Left hindlimb (tissue), 1 donor: ENCODE results near the gene SURF6.
"Not testable (repeated sequence)": the region's sequence is repeated elsewhere in the genome, so short reads cannot be mapped to it uniquely, and the experiment has no call there.

Experiments
- DNase-seq: peaks from one replicate; pipeline ENCODE4 v3.0.0-alpha.2; 2018

SURF6 gene

DNA sequence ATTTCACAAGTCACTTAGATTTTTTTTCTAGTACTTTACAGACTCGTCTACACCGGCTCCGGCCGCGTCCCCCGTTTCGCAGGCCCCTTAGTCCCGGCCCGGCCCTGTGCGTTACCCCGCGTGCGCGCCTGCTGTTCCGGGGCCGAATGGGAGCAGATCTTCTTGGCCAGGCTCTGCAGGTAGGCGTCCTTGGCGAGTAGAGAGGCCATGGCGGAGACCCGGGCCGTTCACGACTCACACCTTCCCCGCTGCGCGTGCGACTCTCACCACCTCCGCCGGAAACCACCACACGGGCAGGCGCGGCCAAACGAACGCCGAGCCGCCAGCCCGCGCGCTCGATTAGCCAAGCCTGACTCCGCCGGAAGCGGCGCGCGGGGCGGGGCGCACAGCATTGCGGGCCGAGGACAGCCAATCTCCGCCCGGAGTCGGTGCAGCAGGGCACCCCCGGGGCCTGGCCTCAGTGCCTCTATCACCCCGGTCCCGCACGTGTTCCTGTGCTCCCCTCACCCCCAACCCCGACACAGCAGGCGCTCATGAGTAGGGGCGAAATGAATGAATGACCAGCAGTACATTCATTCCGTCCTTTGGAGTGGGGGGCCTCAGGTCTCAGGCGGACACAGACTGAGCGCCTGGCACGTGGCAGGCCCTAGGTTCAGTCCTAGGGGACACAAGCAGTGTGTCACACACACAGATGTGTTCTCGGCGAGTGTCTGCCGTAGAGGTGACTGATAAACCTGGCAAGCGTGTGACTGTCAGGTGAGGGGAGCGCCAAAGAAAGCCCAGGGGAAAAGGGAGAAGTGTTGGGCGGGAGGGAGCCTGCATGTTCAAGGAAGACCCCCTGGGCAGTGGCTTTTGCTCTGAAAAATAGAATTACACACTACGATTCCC lies at the start of gene SURF6:
Gene SURF6 (minus strand): TSS at position 265 of the 888 bp plus-strand sequence. CDS start 56 bp downstream, at position 209.
- DNase-seq: peak; percentile 91

DNA sequence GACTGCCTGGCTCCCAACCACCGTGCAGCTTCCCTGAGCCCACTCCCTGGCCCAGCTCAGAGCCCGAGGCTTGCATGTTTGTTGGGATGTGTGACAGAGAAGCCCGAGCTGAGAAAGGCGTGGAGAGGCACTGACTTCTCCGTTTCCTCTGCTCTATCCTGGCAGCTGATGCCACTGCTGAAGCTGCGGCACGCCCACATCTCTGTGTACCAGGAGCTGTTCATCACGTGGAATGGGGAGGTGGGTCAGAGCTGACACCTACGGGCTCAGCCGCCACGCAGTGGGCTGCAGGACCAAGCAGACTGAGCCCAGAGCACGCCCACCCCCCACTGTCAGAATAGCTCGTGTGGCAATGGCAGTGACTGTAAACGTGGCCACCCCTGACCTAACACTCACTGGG lies 49.5 kb upstream of the SURF6 start:
- DNase-seq: no peak

DNA sequence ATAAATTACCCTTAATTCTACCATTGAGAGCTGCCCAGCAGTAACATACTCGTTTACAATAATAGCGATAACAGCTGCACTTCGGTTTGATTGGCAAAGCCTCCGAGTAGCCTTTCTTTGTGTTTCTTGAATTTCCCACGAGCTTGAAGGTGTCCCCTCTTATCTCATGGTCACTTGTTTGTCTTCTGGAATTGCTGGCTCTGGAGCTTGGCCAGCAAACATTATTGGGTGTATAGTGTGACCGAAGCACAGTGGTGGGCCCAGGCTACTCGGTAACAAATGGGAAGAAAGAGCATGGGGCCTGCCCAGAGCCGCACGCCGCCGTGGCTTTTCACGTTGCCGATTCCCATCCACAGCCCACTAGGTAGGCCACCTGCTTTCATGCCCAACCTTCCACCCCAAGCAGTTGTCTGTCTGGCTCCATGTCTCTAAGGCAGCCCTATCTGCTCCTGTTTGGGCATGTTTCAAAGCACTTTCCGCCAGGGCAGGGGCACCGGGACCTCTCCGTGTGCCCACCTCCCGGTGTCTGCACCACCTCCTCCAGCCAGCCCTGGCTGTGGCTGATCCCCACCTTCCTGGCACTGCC lies 48.8 kb upstream of the SURF6 start:
- DNase-seq: no peak

DNA sequence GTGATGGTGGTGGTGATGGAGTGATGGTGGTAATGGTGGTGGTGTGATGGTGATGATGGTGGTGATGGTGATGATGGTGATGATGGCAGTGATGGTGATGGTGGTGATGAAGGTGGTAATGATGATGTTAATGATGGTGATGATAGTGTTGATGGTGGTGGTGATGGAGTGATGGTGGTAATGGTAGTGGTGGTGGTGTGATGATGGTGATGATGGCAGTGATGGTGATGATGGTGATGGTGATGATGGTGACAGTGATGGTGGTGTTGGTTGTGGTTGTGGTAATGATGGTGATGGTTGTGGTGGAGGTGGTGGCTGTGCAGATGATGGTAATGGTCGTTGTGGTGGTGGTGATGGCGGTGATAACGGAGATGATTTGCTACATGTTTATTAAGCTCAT lies 47.5 kb upstream of the SURF6 start:
- DNase-seq: no peak

DNA sequence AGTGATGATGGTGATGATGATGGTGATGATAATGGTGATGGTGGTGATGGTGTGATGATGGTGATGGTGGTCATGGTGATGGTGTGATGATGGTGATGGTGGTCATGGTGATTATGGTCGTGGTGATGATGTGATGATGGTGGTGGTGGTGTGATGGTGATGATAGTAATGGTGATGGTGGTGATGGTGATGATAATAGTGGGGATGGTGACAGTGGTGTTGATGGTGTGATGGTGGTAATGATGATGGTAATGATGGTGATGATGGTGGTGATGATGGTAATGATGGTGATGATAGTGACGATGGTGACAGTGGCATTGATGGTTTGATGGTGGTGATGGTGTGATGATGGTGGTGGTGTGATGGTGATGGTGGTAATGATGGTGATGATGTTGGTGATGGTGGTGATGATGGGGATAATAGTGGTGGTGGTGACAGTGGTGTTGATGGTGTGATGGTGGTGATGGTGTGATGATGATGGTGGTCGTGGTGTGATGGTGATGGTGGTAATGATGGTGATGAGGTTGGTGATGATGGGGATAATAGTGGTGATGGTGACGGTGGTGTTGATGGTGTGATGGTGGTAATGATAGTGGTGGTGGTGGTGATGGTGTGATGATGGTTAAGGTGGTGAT lies 46.6 kb upstream of the SURF6 start:
- DNase-seq: no peak

DNA sequence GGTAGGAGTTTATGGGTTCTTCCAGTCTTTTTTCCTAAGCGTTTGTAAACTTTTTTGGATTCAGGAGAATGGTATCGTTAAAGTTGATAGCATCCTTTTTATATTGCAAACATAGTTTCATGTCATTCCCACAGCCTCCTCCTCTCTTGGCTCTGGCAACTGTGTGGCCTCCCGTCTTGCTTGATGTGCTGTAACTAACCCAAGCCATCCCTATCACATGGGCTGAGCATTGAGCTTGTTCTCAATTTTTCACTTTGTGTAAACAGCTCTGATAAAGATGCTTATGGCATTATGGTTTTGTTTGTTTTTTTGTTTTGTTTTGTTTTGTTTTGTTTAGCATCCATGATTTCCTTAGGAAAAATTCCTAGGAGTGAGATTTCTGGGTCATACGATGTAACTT lies 44.7 kb upstream of the SURF6 start:
- no peak for DNase-seq

DNA sequence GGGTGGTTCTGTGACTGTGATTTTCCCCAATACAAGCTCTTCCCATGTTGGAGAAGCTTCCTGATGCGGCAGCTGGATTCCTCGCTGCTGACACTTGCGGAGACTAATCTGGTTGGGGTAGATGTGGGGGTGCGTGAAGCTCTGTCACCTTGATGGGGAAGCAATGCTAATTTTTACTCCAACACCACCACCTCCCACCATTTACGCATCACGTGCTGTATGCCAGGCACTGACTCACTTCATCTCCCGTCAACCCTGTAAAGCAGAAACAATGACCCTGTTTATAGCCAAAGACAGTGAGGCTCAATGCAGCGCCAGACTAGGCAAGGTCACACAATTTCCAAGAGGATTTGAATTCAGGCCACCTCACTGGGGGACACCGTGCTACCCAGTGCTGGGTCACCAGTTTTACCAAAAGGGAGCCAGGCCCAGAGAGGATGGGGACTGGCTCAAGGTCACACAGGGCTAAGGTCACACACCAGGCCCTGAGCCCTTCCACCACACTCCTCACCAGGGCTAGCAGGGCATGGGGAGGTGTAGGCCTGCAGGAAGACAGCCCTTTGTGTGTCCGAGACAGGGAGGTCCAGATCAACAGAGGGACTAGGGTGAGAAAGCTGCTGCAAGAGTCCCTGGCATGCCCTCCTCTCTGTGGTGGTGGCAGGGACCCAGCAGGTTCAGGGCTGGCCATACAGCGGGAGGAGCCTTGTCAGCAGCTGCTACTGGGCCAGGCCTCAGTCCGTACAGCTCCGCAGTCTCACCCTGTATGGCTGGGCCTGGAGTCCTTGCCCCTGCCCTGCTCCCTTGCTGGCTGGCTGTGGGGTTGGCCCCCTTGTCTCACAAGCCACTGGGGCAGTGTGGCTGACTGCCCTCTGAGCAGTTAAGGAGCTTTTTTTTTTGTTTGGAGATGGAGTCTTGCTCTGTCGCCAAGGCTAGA lies 43.4 kb upstream of the SURF6 start:
- DNase-seq: no peak

DNA sequence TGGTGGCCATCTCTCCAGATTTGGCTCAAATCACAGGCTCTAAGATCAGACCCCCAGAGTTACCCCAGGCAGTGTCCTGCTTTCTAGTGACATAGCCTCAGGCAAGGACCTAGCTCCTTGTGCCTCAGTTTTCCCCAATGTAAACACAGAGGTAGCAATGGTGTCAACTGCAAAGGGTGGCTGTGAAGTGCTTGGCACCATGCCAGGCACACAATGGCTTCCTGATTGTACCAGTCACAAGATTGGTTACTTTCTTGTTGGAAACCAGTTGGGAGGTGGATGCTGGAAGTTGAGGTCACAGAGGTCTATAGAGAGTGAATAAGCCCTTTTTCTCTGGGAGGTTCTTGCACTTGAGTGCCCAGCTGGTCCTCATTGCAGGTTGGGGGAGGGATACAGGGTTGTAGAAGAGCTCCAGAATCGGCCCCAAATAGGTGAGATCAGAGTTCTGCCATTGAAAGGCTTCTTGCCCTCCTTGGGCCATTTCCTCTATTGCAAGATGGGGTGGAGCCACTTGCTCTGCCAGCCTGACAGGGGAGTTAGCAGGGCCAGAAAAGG lies 42.5 kb upstream of the SURF6 start:
- no peak for DNase-seq

DNA sequence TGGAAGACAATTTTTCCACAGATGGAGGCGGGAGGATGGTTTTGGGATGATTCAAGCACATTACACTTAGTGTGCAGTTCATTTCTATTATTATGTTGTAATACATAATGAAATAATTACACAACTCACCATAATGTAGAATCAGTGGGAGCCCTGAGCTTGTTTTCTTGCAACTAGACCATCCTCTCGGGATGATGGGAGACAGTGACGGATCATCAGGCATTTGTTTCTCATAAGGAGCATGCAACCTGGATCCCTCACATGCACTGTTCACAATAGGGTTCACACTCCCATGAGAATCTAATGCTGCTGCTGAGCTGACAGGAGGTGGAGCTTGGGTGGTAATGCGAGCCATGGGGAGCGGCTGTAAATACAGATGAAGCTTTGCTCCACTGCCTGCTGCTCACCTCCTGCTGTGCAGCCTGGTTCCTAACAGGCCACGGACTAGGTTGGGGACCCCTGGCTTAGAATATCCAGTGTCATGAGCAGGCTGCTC lies 41.8 kb upstream of the SURF6 start:
- DNase-seq: no peak

DNA sequence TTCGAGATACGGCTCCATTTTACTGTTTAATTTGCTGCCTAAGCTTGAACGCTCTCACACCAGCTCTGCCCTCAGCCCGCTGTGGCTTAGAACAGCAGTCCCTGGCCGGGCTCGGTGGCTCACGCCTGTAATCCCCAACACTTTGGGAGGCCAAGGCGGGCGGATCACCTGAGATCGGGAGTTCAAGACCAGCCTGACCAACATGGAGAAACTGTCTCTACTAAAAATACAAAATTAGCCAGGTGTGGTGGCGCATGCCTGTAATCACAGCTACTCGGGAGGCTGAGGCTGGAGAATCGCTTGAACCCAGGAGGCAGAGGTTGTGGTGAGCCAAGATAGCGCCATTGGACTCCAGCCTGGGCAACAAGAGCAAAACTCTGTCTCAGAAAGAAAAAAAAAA lies 41.3 kb upstream of the SURF6 start:
- DNase-seq: not testable (repeated sequence)

DNA sequence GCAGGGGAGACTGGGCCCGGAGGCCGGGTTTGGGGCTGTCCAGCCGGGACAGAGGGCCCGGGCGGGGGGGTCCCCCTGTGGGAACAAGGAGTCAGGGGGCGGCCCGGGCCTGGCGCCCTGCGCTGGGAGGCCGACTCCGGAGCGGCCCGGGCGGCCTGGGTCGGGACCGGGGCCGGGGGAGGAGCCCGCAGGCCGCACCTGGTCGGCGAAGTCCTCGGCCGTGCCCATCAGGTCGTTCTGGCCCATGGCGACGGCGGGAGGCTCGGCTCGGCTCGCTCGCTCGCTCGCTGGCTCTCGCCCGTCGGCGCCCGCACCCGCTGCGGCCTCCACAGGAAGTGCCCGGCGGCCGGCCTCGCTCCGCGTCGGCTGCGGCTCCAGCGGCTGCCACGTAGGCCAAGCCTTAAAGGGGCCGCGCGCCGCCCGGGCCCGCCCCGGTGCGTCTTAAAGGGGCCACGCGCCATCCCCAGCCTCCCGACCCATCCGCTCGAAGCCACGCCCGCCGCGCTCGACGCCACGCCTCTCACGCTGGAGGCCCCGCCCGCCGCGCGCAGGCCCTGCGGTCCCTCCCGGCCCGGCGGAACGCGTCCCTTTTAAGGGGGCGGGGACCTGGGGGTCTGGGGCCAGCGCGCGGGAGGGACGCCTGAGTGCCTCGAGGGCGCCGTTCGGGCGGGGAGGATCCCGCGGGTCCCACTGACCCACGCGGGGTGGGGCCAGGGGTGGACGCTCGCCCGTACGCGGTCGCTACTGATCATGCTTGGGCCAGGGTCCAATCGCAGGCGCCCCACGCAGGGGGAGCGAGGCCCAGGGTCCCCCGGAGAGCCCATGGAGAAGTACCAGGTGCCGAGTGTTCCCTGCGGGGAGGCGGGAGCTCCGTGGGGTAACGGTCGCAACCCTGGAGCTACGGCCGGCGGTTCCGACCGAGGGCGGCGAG lies 40.0 kb upstream of the SURF6 start, which contains the start of the genes STKLD1 and SURF4:
Gene STKLD1 (plus strand): TSS at position 643 of the 931 bp plus-strand sequence. CDS start 108 bp downstream, at position 751.
Gene SURF4 (minus strand): TSS at position 337 of the 931 bp plus-strand sequence. CDS start 91 bp downstream, at position 246.
- DNase-seq: peak; percentile 97

DNA sequence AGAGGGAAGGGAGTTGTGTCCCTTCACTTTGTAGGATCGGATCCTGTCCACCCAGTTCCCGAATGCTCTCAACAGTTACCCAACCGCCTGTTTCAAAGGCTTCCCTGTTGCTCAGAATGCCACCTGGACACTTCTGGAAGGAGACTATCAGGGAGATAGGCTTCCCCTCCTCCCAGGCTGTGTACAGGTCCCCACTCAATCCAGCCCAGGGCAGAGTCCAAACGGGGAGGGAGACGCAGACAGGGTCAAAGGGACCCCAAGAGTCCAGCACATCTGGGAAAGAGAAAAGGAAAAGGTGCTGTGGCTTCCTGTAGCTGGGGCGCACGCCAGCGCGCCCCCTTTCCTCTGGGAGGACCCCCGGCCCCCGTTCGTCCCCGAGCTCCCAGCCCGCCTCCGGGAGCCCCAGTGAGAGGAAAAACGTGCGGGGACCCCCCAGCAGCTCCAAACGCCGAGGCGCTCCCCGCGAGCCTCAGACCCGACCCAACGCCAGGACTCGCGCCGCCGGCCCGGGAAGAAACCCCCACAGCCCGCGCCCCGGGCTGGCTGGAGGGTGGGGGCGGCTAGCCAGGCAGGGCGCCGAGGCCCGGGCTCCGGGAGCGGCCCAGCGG lies 39.2 kb upstream of the SURF6 start:
- DNase-seq: no peak

DNA sequence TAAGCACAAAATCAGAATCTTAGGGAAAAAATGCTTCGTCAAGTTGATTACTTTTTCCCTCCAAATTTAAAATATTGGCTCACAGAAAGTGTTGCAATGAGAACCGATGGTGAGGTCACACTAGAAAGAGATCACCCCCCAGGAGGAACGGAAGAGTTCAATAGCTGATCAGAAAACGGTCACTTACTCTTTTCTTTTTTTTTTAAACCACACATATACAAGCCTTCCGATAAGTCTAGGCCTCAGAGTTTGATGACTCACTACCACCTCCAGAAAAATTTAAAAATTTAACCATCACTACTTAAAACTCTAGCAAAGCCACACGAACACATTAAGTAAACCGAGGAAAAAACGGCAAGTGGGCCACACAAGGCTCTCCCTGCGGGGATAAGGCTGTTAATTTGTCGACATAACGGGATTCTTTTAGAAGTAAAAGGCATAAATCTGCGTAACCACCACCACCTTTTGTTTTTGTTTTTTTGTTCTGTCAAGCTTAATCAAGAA lies 38.7 kb upstream of the SURF6 start:
- no peak for DNase-seq

DNA sequence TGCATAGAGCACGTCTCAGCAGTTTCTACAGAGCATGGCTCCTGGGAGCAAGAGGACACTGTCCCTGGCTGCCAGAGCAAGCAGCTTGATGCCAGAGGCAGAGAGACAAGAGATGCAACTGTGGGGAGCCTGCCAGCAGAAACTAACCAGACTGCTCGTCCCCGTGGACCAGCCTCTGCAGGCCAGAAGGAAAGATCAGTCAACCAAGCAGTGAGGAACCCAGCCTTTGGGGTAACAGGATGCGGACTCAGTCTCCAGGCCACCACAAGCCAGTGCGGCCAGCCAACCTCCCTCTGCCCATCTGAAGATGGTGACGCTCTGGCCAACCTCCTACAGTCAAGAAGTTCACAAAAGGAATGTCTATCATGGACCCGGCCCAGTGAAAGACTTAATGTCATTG lies 36.2 kb upstream of the SURF6 start:
- no peak for DNase-seq

DNA sequence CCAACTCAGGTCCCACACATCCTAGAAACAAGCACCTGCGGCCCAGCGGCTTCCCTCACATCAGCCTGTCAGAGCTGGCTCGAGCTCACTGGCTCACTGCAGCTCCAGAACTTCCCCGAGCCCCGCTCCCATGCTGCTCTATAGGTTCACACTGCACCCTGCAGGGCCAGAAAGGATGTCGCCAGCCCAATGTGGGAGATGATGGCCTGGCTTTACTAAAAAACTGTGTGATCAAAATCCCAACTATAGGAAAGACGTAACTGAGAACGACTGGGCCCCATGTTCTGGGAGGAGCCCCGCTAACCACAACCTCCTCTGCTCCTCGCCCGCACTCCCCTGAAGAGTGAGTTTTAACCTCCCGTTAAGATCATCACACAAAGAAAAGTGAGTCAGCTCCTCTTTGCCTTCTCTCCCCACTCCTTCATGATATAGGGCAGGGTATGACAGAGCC lies 35.3 kb upstream of the SURF6 start:
- no peak for DNase-seq

DNA sequence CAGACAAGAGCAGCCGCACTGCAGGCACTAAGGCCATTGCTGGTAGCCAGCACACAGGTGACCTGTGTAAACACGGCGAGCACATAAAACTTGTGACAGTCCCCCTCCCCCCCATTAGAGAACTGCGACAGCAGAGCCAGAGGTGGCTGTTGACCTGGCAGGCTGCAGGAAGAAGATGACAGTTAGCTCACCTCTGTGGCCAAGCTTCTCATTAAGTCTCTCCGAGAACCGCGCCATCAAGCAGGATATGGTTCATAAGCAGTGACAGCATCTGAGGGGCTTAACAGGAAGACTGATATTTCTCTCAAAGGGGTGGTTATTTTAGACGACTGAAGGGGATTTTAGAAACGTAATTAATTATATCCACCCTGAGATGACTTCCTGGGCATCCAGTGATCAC lies 34.7 kb upstream of the SURF6 start:
- no peak for DNase-seq

DNA sequence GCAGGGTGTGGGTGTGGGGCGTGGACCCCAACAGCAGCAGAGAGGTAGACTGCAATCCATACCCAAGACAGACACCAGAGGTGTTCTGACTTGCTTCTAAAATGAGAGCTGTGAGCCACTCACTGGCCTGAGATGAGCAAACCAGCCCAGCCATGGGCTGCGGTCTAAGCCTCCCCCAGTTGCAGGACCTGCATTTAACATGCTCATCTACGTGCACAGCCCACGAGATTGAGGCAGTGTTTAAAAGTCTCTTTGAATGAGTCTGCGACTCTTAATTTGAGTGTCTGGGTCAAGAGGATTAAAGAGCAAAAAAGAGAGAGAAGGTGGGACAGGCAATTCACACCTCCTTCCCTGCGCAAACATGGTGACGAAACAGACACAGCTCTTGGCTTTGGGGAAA lies 33.9 kb upstream of the SURF6 start:
- DNase-seq: no peak

DNA sequence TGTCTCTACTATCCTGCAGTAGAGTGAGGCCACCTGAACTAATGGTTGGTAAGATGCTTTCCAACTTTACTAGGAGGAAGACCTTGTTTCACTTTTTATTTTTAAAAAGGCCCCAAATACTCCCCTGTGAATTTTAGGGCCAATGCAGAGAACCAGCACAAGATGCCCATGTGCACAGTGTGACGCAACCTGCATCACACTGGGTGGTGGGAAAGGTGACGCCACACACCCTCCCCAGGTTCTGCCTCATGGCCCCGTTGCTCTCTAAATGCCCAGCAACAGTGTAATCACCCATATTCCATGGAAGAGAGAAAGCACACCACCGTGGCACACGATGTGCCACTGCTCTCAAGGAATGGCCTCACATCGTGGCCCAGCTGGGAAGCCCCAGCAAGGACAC lies 33.4 kb upstream of the SURF6 start:
- no peak for DNase-seq

DNA sequence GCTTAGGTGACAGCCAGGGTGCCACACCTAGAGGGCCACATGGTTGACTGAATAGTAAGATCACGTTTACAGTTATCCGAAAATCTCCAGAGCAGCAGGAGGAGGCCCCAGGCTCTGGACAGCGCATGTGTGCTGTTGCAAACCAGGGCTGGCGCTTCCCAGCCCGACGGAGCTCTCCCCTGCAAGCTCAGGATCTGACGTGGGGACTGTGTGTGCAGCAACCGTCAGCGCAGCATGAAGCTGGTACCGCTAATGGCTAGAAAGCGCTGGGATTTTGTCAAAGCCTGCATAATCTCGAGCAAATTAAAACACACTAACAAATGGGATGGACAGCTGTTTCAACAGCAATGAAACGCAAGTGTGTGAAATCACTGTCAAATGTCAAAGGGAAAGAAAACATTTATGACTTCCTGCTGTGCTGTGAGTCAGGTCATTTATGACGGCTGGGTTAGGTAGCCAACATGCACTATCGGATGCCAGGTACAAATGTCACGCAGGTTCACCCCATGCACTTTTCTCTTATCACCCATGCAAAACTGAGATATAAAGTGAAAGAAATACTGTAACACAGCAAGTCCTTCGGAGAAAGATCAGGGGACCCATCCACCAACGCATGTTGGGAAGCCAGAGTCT lies 32.4 kb upstream of the SURF6 start:
- DNase-seq: no peak

DNA sequence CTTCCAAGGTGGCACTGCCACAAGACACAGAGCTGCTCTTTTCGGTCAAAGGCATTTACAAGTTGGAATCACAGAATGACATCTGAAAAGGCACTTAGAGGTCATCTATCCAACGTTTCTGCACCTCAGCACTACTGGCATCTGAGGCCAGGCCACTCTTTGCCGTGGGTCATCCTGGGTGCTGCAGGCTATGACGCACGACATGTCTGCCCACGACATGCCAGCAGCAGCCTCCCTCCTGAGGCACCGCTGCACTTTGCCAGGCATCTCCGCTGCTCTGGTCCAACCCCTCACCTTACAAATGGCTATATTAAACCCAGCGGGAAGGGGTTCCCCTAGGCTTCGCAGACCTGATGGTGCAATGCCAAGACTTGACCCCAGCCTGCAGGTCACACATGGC lies 31.8 kb upstream of the SURF6 start:
- no peak for DNase-seq
